HG03565 (cell line): ENCODE measurements around the gene LRRC63.

ENCODE experiments used
- ATAC-seq: cut with Tn5 transposase; IDR thresholded peaks from one replicate; pipeline ENCODE4 v1.9.1; 2021; ENCODE audit warnings: mild to moderate bottlenecking, moderate library complexity; ENCODE audit not compliant: unreplicated experiment

Gene LRRC63

DNA sequence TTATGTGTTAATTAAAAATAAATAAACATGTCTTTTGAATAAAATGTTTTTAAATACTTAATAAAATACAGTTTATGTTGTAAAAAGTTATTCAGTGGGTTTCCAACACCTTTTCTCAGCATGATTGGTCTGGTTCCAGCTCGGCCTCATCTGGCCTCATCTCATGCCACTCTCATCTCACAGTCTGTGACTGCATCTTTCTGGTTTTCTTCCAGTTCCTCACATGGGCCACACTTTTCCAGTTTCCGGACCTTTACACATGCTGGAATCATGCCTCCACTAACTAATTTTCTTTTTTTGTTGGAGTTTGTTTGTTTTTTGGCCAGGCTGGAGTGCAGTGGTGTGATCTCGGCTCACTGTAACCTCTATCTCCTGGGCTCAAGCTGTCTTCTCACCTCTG is 92.8 kb downstream of the LRRC63 start:
- no peak for ATAC-seq

DNA sequence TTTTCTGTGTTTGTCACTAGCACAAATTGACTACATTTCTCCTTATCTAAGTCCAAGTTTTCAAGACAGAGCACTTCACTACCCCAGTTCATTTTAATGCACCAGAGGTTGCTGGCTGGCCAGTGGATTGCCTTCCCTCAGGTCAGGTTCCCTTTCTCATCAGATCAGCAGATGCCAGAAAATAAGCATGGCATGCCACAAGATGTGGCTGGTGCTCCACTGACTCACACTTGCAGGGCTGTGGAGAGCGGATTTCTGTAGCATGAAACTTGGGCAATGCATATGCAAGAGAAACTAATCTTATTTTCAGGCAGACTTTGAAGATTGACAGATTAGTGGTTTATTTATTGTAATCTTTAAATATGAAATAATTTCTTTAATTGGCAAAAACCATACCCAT is 95.8 kb downstream of the LRRC63 start:
- ATAC-seq: no peak

DNA sequence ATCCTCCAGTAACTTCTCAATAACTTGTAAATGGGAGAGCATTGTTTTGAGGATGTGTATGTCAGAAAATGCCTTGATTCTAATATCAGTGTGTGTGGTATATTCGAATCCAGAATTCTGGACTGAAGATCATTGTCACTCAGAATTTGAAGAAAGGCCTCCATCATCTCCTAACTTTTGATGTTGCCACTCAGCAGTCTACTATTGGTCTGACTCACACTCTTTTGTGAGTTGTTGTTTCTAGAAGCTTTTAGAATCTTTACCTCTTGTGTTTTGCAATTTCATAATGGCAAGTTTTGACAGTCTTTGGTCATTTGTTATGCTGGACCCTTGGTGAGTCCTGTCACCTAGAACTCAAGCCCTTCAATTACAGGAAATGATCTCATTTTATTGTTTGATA is 98.3 kb downstream of the LRRC63 start:
- no peak for ATAC-seq

DNA sequence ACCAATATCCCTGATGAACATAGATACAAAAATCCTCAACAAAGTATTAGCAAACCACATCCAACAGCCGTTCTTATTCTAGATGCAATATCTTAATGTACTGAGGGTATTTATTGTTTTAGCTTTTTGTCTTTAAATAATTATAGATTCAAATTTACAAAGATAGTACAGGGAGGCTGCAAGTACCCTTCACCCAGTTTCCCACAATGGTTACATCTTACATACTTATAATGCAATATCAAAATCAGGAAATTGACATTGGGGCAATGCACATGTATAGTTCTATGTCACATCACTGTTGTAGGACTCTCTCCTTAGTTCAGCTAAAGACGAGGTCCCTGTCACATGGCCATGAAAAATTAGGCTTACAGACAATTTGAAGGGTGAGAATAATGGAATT is 99.5 kb downstream of the LRRC63 start:
- no peak for ATAC-seq

DNA sequence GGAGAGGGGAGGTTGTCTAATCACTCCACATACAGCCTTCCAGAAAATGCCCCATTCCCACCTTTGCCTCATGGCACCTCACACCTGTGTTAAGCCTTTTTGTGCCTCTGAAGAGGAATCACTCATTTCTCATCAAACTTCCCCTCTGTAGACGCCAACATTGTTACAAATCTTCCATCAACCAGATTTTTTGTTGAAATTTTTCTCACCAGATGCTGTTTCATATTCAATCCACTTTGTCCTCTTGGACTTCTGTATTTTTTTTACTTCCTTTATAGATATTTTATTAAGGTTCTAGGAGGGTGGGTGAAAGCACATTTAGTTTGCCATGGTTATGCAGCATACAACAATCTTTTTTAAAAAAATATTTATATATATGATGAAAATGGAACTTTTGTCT is 101.3 kb downstream of the LRRC63 start:
- ATAC-seq: no peak

DNA sequence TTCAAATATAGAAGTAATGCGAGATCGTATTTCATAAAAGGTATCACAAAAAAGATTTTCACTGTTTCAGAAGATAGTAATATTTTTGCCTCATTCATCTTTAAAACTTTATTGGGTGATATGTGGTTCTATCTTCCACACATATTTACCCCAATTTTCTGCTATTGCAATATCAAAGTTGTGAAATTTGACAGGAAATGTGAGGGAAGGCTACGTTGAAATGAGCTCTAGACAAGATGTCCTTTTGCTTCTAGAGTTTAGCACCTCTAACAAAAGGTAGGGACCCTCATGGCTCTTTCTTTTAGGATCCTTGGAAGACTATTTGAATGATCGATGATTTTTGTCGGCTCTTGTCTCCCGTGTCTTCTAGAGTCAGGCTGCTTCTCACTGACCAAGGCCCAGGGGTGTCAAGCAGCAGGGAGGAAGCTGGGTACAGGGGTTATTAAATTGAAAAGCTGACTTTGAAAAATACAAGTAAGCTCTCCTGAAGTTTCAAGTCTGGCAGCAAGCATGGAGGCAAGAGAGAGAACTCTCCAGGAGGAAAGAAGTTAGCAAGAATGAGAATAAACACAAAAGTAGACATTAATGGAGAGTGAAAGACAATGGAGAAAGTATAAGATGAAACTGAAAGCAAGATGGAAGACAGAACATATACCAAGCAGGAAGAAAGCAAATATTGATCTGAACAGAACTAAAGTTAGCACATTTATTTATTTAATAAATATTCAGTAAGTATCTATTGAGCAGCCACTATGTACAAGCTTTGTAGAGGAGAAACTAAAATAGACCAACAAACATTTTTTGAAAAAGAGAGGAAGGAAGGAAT is 101.9 kb downstream of the LRRC63 start:
- ATAC-seq: no peak

DNA sequence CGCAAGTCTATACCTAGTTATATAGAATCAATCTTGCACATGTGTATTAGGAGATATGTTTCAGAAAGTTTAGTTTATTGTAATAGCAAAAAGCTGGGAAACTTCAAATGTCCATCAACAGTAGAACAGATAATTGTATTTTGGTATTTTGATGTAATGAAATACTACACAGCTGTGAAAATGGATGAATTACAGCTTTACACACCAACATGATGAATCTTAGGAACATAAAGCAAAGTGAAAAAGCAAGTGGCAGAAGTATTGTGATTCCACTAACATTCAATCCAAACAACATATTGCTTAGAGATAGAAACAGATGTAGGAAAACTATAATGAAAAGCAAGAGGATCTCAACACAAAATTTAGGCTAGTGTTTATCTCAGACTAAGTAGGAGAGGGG is 102.9 kb downstream of the LRRC63 start:
- ATAC-seq: no peak

DNA sequence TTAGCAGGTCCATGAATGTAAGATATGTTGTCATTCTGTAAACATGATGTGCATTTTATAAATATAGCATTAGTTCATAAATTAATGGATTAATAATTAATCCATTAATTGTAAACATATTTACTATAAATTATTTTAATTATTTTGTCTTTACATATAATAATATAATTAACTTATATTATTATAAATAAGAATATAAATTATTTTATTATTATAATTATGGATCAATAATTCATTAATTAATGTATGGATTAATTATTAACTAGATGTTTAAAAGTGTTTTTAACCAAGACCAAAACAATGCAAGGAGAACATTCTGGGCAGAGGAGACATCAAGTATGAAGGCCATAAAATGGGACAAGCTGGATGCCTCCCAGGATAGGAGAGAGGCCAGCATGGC is 103.3 kb downstream of the LRRC63 start:
- ATAC-seq: no peak

DNA sequence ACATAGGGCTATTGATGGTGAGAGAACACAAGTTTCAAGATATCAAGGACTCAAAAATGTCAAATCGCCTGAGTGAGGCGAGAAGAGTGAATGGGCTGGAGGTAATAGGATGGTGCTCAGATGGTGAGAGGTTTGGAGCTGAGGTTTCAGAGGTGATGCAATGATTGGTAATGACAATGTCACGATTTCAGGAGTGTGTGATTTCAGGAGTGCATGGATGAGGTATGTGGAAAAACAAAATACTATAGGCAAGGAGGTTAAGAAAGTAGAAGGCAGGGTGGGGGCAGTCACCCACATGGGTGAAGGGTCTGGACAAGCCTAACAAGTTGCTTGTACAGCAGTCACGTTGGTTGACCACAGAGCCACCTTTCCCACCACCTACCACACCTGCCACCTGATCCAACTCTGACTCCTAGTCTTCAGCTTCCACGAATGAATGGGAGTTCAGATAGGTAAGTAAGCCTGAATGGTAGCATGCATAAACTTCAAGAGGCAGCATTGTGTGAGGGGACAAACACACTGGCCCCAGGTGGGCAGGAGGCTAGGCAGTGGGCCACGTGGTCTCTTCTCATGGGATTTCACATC is 103.9 kb downstream of the LRRC63 start:
- ATAC-seq: no peak

DNA sequence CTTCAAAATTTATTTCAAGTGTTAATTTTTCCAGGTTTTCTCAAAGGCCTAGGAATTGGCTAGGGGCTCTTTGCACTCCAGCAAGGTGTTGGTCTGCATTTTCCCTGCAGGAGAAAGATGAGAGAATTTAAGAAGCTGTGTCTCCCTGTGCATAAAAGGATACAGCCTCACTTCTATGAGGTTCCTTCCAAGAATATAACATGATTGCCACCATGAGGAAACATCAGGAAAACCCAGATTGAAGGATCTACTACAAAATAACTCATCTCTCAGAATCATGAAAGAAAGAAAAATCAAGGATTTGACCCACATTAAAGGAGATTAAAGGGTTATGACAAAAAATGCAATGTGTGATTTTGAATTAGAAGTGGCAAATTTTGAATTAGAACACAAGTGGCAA is 105.4 kb downstream of the LRRC63 start:
- ATAC-seq: no peak

DNA sequence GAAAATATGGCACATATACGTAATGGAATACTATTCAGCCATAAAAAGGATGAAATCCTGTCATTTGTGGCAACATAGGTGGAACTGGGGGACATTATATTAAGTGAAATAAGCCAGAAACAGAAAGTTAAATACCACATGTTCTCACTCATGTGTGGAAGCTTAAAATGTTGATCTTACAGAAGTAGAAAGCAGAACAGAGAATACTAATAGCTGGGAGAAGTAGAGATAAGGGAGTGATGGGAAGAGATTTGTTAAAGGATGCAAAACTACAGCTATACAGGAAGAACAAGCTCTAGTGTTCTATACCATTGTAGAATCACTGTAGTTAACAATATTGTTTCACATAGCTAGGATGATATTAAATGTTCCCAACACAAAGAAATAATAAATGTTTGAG is 107.3 kb downstream of the LRRC63 start:
- ATAC-seq: no peak

DNA sequence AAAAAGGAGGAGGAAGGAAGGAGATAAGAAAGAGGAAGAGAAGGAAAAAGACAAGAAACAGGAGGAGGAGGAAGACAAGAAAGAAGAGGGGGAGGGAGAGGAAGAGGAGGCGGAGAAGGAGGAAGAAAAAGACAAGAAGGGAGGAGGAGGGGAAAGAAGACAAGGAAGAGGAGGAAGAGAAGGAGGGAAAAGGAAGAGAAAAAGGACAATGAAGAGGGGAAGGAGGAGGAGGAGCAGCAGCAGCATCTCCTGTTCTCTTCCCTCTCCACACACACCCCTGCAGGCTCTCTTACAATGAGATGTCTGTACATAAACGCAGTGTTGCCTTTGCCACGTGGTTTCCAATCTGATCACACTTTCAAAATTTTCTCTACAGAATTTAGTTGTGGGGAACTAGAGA is 108.7 kb downstream of the LRRC63 start:
- ATAC-seq: no peak

DNA sequence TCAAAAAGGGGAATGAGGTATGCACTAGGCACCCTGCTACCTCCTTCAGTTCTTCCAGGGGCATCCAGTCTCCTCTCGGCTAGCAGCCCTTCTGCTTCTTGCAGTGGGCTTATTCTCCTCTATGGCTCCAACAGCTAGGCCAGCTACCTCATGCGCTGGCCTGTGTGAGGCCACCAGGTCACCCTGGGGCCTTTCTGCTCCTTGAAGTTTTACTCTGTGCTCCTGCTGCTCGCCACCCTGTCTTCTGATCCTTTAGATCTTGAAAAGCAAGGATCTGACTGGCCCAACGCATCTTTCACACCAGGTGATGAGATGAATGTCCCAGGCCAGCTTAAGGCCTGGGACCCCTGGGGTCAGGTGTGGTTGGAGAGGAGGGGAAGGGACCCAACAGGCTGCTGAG is 109.1 kb downstream of the LRRC63 start:
- ATAC-seq: no peak

DNA sequence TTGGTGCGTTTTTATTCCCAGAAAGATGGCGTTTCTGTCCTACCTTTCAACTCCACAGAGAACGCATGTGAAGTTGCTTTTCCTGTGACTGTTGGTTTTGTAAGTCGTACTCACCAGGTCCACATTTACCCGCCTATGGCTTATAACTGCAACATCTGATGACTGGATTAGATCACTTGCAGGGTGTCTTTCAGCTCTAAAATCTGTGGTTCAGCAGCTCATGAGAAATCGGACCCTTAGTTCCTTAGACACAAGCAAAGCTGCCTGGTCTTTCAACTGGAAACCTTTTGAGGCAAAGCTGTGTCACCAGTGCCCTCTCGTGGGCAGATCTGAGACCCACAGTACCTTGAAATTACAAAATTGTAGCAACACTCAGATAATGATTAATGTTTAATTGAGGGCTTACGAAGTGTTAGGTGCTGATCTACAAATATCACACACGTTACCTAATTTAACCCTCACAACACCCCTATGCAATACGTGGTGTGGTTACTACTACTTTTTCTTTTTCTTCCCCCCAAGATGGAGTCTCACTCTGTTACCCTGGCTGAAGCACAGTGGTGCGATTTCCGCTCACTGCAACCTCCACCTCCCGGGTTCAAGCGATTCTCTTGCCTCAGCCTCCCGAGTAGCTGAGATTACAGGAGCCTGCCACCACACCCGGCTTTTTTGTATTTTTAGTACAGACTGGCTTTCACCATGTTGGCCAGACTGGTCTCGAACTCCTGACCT is 109.9 kb downstream of the LRRC63 start:
- ATAC-seq: no peak

DNA sequence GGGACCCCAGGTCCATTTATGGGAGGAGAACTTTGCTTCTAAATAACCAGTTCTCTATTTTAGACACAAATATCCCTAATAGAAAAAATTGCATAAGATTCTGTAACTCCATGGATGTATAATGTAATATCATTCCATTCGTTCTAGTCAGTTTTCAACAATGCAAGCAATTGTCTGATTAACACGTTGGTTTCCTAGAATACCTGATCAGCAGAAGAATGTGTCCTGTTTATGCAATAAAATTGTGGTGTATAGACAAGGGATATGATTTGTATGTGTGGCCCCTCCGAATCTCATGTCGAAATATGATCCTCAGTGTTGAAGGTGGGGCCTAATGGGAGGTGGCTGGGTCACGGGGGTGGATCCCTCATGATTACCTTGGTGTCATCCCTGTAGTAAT is 113.2 kb downstream of the LRRC63 start:
- no peak for ATAC-seq
